GM21528 (cell line): ENCODE results near the gene ZNF609.

ENCODE experiments used
- ATAC-seq: cut with Tn5 transposase; IDR thresholded peaks from one replicate; pipeline ENCODE4 v1.9.1; 2021; ENCODE audit warnings: mild to moderate bottlenecking, moderate library complexity; ENCODE audit not compliant: unreplicated experiment, low FRiP score

The ZNF609 gene

GRCh38 chr15:64530918-64531317 lies 70.5 kb downstream of the ZNF609 start:
- ATAC-seq = no peak

GRCh38 chr15:64532521-64533315 lies 72.3 kb downstream of the ZNF609 start:
- no peak for ATAC-seq

GRCh38 chr15:64535460-64536243 lies 75.3 kb downstream of the ZNF609 start:
- no peak for ATAC-seq

GRCh38 chr15:64536244-64536836 lies 76.0 kb downstream of the ZNF609 start:
- ATAC-seq = no peak

- ATAC-seq = no peak
These were observed 81.7 kb downstream of the ZNF609 start for GRCh38 chr15:64542091-64542490.

GRCh38 chr15:64544450-64544849 lies 84.1 kb downstream of the ZNF609 start:
- ATAC-seq = no peak

GRCh38 chr15:64547275-64547674 lies 86.9 kb downstream of the ZNF609 start:
- no peak for ATAC-seq

GRCh38 chr15:64548235-64548634 lies 87.9 kb downstream of the ZNF609 start:
- no peak for ATAC-seq

- ATAC-seq = no peak
These were observed 89.5 kb downstream of the ZNF609 start for GRCh38 chr15:64549860-64550259.

- ATAC-seq = no peak
These were observed 92.0 kb downstream of the ZNF609 start for GRCh38 chr15:64552281-64552948.

- ATAC-seq = no peak
These were observed 98.2 kb downstream of the ZNF609 start for GRCh38 chr15:64558460-64559179.

- no peak for ATAC-seq
These were observed 98.9 kb downstream of the ZNF609 start for GRCh38 chr15:64559243-64559642.

GRCh38 chr15:64560501-64560900 lies 100.1 kb downstream of the ZNF609 start:
- ATAC-seq = no peak

- ATAC-seq = no peak
These were observed 100.6 kb downstream of the ZNF609 start for GRCh38 chr15:64560998-64561397.

GRCh38 chr15:64562003-64562640 lies 101.7 kb downstream of the ZNF609 start:
- ATAC-seq = no peak

GRCh38 chr15:64566102-64566501 lies 105.7 kb downstream of the ZNF609 start:
- ATAC-seq = no peak

- no peak for ATAC-seq
These were observed 106.5 kb downstream of the ZNF609 start for GRCh38 chr15:64566629-64567427.

- ATAC-seq = no peak
These were observed 108.4 kb downstream of the ZNF609 start for GRCh38 chr15:64568765-64569164.

GRCh38 chr15:64571857-64572291 lies 111.5 kb downstream of the ZNF609 start:
- peak; percentile 57 for ATAC-seq
